GM21619 (cell line): Measurements from ENCODE around the gene FHAD1.
A peak's percentile ranks its signal among the peaks of the same experiment; 100 is the strongest.

Experiments used
- ATAC-seq: cut with Tn5 transposase; IDR thresholded peaks from one replicate; pipeline ENCODE4 v1.9.1; 2021; ENCODE audit not compliant: unreplicated experiment

FHAD1 gene

DNA sequence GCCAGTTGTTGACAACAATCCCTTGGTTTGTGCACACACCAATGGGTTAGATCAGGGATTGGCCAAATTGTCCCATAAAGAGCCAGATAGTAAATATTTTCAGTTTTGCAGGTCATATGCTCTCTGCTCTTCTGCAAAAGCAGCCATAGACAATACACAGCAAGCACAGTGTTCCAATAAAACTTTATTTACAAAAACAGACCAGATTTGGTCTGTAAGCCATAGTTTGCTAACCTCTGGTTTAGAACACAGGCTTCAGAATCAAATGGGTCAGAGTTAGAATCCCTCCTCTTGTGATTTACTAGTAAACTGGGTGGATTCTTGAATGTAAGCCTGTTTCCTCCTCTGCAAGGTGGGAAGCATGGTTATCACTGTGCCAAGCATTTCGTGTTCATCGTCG, 97.4 kb downstream of the FHAD1 start:
- no peak for ATAC-seq

DNA sequence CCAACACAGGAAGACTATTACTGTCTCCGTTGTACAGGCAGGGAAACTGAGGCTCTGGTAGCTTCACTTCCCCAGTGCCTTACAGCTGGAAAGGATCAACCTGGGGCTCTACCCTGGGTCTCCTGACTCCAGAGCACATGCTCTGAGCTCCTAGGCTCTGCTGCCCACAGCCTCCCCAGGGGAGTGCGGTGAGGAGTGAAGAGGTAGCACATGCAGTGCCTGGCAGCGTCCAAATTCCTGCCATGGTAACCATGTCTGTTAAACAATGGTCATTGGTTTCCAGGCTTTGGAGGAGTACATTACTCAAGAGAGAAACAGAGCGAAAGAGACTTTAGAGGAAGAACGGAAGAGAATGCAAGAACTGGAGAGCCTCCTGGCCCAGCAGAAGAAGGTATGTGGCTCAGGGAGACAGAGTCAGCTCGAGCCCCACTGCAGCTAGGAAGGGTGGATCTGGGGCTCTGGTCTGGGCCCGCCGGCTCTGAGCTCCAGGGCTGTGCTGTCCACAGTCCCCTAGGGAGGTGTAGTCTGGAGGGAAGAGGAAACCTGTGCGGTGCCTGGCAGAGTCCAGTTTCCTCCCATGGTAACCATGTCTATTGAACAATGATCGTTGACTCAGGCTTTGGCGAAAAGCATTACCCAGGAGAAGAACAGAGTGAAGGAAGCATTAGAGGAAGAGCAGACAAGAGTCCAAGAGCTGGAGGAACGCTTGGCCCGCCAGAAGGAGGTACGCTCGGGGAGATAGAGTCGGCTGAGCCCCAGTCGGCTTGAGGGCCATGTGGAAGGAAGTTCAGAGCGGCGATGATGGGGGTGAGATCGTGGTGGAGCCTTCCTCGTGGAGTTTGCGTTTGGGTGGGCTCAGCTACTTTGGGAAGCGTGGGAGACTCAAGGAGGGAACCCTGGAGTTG, 98.0 kb downstream of the FHAD1 start:
- ATAC-seq: no peak

DNA sequence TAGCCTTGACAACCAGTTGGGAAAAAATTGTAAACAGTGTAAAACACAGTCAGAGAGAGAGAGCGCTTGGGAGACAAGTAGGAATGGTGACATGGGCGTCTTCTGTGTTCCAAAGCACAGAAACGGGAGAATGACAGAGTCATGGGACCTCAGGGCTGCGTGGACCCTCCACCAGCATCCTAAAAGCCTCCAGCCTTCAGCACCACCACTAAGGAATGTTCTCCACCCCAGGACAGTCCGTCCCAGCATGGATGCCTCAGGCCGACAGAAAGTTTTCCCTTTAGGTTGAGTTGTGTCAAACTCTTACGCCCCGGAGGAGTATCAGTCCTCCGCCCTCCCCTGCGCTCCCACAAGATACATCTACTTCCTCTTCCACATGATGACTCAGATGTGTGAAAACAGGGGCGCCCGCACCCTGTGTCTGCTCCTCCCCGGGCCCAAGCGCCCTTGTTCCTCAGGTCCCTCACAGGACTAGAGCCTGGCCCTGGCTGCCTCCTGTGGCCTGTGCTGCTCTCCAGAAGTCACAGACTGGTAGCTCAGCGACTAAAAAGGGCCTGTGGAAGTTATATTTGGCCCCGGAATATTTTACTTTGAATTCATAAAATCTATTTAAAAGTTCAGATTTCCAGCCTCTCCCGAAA, 98.8 kb downstream of the FHAD1 start:
- peak; percentile 82 for ATAC-seq

DNA sequence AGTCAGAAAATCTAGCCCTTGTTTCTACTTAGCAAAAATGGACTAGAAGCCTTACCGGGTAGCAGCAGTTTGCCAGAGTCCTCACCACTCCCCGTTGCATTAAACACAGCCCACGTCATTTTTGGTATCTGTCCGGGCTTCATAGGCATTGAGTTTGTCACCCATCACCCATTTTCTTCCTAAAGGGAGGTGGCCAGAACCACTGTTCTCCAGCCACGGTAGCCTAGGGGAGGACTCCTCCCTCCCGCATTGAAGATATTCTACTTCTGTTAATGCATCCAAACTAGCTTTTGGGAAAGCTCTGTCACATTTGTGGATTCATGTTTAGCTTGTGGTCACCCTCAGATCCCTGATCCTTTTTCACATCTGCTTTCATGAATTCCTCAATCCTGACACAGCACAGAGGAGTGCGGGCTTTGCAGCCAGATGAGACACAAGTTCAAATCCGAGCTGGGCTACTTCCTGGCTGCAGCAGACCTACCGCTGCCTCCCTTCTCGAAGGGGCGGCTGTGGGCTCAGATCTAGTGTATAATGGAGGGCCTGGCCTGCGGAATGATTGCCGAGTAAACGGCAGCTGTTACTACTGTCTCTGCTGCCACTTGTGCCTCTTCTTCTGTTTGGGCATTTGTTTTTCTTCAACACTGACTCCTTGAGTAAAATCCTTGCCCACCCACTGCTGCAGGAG, 99.5 kb downstream of the FHAD1 start:
- ATAC-seq: no peak

DNA sequence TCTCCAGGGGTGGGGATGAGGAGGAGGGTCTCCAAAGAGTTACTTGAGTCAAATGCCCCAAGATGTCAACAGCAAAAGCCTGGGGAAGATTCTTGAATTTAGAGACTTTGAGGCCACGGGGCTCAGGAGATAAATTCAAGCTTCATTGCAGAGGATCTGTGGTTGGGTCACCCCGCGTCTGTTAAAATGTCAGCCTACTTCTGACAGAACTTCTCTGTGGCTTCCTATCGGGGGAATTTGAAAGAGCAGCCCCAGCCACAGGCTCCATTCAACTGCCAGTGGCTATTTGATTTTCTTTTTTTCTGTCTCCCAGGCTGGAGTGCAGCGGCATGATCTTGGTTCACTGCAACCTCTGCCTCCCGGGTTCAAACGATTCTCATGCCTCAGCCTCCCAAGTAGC, 100.2 kb downstream of the FHAD1 start:
- no peak for ATAC-seq

DNA sequence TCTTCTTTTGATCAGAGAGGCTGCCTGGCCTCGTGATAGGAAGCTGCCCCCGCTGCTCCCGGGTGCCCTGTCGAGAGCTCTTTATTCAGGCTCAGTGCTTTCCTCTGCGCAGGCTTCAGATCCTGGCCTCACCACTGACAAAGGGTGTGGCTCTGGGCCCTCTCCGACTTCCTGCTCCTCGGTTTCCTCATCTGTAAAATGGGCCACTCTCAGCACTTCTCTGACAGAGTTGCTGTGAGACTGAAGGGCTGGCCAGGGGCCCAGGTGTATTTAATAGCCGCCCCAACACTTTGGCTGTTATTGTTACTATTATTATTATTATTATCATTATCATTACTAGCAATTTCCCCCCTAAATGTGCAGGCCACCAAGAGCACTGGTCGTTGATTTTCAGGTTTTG, 101.6 kb downstream of the FHAD1 start:
- no peak for ATAC-seq

DNA sequence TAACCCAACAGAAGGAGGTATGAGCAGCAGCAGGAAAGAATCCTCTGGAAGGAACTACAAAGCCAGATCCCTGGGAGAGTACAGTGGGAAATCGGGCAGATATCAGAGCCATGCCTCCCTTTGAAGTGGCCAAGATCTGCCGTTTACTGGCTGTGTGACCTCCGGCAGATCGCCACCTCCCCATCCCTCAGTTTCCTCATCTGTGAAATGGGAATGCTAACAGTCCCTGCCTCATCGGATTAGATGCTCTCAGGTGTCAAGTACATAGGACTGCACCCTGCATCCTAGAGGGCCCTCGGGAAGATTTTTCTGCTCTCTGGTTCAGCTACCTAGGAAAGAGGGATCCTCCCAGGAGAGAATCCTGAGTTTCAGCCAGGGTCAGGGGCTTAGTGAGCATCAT, 102.1 kb downstream of the FHAD1 start:
- no peak for ATAC-seq

DNA sequence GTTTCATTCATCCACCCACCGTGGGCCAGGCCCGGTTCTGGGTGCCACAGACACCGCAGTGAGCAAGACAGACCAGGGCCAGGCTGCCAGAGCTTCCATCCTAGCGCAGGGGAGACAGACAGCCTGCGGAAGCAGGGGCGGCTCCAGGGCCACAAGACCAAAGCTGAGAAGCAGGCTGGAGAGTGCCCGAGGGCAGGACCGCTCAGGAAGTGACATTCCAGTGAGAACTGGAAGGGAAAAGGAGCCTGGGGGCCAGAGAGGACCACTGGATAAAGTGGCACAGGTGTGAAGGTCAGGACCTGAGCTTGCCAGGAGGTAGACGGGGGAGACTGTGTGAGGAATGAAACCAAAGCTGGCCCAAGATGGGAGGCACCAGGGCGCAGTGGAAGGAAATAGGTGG, 103.1 kb downstream of the FHAD1 start:
- ATAC-seq: no peak

DNA sequence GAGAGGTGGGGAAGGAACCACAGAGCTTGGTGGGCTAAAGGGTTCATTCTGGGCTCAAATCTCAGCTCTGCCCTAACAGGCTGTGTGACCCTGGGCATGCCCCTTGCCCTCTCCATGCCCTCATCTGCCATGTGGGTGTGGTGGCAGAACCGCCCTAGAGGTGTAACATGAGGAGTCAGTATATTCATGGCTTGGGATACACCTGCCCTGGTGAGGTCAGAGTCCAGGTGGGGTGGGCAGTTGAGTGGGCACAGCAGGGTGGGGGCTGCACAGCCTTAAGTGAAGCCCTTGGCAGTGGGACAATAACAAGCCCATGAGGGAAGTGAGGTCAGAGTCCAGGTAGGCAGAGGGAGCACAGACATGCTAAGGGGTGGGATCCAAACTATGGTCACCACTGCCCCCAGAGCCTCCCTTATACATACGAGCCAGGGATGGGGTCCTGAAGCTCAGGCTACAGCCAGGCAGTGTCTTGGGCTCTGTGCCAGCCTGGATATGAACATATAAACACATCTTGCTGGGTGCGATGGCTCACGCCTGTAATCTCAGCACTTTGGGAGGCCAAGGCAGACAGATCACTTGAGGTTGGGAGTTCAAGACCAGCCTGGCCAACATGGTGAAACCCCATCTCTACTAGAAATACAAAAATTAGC, 103.7 kb downstream of the FHAD1 start:
- ATAC-seq: no peak

DNA sequence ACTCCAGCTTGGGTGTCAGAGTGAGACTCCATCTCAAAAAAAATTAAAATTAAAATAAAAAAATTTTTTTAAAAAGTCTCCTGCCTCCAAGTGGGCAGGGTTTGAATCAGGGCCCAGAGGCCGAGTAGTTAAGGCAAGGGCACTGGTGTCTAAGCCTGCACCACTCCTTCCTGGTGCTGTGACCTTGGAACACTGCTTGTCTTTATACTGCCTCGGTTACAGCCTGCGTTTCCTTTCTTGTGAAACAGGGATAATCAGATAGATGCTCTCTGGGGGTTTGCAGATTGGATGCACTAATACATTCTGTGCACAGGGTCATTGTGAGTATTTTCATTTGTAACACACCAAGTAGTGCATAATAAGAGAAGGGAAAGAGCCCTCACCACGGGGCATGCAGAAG, 104.3 kb downstream of the FHAD1 start:
- ATAC-seq: no peak

DNA sequence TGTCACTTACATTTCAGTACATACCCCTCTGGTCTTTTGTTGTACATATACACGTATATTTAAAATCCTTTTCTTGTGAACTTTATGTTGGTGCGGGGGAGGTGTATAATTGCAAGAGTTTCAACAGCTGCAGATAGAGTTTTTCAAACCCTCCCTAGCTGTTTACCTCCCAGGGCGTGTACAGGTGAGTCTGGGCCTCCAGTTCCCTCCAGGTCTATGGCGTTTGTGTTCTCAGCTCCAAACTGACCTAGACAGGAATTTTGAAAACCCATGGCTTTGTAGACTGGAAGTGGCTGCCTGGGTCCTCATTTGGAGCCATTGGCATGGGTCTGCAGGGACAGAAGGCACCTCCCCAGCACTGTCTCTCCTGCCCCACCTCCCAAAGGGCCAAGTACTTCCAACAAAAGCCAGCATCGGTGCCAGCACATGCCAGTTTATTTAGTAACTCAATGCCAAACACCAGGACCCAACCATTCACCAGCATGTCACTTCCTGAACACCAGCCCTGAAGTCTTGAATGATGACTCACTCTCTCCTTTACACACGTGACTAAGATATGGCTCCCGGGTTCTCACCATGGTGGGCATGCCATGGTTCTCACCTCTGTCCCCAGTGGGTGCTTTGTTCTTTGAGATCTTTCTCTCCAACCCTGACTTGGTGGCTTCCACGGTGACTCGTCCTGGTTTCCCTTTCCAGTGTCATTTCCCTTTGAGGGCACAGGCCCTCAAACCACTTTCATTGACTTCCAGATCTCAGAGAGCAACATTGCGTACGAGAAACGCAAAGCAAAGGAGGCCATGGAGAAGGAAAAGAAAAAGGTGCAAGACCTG, 105.3 kb downstream of the FHAD1 start:
- no peak for ATAC-seq

DNA sequence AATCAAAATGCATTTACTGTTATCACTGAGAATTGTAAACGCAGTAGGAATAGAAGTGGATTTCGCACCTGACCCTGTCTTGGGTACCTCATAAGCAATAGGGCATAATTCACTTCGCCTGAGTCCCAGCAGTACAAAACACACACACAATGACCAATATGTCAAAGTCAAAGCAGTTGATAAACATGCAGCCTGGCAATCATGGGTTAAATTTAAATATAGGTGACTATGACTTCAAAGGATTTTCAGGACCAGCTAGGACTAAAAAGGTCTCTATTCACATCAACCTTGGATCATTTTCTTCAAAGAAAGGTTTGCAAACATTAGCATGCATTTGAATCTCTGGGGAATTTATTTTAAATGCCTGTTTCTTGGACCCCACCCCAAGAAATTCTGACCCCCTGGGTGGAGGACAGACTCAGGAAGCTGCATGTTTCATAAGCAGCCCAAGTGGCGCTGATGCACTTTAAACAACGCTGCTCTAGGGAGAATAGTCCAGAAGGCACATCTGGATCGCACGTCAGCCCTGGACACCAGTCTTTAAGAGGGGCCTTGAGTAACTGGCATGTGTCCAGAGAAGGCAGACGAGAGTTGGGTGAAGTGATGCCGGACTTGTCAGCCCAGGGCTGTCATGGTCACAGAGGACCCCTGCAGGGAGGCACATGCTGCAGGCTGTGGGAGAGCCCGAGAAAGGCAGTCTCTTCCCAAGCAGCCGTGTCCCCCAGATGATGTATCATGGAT, 107.0 kb downstream of the FHAD1 start:
- no peak for ATAC-seq

DNA sequence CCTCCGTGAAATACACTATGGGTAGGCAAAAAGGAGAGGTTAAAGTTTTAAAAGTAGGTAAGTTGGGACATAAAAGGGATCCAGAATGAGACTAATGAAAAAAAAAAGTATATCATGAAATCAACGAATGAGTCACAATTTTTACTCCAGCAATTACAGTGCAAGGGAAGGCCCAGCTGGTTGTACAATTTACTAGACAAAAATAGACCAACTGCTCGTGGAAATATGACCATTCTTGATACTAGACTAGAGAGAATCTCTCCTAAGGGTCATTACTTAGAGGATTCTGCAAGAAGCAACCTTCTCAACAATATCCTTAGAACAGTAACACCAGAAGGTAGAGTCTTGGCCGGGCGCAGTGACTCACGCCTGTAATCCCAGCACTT, 107.5 kb downstream of the FHAD1 start:
- no peak for ATAC-seq

DNA sequence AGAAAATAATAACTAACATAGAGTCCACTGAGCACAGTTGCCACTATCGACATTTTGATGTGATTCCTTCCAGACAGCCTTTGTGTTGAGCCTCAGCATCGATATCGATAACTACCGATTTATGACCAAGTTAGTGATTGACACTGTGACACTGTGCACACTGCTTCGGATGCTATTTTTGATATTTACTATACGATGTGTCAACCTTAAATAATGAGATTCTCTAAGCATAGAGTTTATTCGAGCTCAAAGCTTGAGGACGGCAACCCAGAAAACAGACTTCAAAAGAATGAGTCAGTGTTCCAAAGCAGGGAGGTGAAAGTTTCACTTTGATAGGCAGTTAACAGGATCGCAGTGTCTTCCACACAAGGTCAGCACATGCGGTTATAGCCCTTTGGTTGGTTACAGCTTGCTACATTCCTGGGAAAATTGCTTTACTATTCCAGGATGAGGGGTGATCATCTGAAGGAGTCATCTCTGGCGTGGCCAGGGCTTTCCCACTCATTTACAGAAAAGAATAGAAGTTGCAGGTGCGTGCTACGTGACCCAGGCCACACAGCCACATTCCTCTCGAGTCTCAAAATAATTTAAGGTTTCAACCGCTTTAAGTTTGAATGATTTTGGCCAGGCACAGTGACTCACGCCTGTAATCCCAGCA, 109.1 kb downstream of the FHAD1 start:
- no peak for ATAC-seq

DNA sequence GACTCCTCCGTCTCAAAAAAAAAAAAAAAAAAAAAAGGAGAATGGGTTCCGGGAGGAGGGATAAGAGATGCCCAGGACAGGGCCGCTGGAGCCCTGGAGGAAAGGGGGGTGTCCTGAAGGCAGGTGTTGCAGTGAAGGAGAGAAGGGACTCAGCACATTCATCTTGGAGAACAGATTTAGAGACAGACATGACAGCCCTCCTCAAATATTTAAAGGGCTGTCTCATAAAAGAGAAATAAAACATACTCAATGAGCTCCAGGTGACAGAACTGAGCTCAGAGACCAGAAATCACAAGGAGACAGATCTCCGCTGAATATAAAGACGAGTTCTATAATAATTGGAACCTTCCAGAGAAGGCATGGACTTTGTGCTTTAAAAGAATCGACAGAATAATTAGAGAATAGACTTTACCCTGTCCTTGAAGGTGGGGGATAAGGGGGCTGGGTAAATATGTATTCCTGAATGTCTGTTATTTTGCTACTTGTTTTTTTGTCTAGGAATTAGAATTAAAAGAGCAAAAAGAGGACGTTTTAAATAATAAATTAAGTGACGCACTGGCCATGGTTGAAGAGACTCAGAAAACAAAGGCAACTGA, 110.7 kb downstream of the FHAD1 start:
- no peak for ATAC-seq

DNA sequence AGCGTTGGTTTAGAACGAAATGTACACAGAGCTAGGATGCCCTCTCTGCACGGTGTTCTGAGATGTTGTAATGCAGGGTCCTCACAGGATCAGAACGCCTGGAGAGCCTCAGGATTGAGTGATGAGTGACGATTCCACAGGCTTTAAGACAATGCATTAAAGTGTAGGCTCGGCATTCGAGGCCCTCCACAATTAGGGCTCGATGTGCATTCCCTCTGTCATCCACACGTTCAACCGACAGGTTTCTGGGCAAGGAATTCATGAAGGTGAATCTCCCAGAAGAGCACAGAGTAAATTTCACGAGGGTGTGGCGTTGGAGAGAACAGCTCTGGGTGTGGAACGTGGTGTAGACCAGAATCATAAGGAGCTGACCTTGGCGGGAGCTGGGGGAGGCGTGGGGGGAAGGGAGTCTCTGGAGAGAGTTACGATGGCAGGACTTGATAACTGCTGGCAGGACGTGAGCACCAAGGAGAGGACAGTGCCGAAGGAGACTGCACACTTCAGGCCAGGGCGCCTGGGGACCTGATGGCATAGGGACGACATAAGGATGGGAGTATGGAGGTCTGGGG, 111.6 kb downstream of the FHAD1 start:
- ATAC-seq: no peak

DNA sequence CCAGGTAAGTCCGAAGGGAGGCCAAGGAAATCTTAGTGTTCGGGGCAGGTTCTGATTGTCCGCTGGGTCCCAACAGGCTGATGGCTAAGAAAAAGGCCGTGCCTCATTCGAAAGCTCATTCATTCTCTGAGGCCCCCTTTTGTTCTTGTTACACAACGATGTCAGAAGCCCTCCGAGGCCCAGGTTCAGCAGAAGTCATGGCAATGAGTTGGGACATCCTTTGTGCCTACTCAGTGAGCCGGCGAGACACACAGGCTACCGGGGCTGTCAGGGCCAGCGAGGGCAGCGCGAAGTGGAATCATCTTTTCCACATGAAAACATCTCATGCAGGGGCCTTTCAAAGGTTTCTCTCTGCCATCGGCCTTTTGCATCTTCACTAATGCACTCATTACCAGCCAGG, 113.7 kb downstream of the FHAD1 start:
- ATAC-seq: no peak

DNA sequence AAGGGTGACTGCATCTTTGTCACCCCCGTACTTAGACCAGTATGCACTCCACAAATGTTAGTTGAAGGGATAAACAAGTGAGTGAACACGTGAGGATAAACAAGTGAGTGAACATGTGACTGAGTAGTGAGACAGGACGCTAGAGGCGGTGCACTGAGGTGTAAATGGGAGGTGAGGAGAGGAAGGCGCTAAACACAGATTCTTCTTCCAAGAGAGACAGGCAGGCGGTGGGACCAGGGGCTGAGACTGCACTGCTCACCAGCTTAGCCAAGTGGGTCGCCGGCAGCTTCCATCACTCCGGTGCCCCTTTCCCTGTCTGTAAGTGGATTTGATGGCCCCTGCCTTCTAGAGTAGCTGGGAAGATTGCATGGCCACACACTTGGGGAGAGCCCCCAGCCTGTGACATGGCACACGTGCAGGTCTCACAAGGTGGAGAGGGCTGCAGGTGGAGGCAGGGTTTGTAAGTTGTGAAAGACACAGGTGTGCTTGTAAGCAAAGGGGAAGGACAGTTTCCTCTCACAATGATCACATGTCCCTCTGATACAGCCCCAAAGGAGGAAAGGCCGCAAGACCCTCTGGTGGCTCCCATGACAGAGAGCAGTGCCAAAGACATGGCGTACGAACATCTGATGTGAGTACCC, 115.2 kb downstream of the FHAD1 start:
- ATAC-seq: no peak
